DMS153 treated with DMSO at 0.1 percent for 48 hours (cell line): ENCODE results near the gene CARS2.
A peak's percentile ranks its signal among the peaks of the same experiment; 100 is the strongest.
"Not testable (repeated sequence)": the region's sequence is repeated elsewhere in the genome, so short reads cannot be mapped to it uniquely, and the experiment has no call there.

ENCODE experiments used
- DNase-seq: peaks from one replicate; lab custom pipeline; 2025; ENCODE audit not compliant: unreplicated experiment; lab: John Stamatoyannopoulos, UW

Gene CARS2

DNA sequence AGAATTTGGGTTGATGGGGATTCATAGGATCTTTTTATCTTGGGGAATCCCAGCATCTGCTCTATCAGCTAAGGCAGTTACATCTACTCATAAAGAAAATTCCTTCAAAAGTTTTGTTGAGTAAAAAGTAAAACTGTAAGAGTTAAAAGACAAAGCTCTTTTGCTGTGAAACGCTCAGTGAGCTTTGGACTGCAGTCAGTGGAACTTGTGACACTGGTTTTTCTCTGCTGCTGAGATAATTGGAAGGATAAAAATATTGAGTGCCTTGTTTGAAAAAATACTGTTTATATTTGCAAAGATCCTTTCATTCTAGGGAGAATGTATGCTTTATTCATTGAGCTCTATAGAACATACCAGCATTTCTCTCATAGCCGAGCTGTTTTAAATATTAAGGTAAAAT lies 85.3 kb downstream of the CARS2 start:
- no peak for DNase-seq

DNA sequence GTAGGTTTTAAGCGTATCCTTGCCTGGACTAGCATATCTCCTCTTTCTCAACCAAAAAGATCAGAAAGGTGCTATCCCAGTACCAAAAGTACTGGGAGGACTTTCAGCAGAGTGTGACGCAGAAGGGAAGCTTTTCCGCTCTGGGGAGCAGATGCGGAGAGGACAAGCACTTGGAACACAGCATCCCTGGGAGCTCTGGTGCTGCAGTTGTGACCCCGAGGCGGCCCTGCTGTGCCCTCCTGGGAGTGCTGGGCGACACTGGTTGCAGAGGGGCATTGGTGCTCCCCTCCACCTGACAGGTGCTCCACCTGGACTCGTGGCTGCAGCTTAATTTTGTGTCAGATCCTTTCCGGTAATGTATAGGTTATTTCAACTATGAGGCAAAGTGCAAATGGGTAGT lies 87.1 kb downstream of the CARS2 start:
- no peak for DNase-seq

DNA sequence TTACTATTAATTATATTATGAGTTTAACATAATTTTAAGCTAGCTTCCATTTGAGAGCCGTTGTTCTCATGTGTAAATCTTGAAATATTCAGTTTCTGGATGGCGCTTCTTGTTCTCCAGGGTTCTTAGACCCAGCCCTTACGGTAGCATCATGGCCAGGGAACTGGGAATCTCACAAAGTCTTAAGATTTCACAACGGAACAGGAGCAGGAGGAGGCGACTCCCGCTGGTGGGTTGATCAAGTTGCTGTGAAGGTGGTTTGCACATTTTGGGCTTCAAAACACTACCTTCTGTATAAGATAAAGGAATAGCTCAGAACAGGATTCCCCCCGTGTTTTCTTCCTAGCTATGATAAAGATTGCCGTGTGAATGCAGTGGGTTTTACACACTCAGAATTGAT lies 87.7 kb downstream of the CARS2 start:
- no peak for DNase-seq

DNA sequence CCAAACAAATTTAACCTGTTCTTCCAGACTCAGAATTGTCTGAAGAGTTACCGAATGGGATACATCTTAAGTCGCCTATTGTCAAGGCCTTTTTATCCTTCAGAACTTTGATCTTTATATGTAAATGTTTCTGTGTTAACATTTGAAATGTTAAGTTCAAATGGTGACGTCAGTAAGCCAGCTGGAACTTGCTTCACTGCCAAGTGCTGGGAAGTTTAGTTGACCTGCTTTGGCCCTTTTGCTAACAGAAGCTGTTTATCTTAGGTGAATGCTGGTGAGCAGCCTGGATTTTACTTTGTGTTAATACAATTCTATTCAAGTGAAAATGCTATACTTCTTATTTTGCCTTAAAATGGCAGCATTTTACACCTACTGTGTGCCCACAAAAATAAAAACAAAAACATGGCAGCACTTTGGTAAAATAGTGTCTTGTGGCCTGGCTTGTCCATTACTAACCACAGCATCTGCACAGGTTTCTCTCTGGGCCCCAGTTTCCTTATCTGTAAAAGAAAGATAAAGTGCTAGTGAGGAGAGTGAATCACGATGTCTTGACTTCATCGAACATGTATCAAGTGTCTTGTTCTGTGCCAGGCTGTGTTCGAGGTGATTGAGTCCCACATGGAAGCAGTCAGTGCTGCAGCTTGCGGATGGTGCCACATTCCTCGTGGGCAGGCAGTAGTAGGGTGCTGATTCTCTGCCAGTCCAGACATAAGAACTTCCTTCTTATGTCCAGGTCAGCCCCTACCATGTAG lies 88.4 kb downstream of the CARS2 start:
- DNase-seq: no peak

DNA sequence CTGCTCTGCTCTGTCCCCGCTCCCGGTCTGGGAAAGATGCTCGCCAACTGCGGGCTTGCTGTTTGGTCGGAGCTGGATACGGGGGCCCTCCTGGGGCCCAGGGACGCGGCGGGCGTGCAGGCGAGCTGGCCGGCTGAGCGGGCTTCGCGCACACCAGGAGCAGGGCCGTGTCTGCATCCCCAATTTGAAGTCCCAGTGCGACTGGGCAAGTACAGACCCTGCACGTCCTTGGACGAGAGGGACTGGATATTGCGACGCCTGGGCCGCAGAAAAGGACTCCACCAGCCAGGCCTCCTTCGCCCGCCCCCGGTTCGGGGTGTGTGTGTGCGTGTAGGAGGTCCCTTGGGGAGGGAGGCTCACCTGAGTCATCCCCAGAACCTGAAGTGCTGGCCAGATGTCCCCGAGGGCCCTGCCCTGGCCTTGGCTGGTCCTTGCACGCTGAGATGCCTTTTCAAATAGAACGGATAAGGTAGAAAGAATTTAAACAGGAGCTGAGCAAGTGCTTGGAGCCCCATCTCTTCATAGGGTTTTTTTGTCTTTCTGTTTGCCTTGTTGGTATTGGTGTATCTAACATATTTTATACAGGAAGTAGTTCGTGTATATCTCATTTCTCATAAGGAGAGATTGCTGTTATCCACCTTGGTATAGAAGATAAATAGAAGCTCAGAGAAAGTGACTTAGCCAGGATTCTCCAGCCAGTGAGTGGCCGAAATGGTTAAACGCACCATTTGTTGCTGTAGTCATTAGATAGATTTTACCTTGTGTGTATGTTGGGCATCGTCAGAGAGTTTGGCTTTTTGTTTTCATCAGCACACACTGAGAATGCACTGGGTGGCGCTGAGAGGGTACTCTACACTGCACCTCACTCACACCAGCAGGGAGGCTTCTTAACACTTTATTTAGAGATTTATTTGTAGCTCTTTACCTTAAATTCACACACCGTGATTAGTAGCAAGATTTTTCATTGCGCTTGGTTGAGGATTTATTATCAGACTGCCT lies 89.5 kb downstream of the CARS2 start:
- DNase-seq: no peak

DNA sequence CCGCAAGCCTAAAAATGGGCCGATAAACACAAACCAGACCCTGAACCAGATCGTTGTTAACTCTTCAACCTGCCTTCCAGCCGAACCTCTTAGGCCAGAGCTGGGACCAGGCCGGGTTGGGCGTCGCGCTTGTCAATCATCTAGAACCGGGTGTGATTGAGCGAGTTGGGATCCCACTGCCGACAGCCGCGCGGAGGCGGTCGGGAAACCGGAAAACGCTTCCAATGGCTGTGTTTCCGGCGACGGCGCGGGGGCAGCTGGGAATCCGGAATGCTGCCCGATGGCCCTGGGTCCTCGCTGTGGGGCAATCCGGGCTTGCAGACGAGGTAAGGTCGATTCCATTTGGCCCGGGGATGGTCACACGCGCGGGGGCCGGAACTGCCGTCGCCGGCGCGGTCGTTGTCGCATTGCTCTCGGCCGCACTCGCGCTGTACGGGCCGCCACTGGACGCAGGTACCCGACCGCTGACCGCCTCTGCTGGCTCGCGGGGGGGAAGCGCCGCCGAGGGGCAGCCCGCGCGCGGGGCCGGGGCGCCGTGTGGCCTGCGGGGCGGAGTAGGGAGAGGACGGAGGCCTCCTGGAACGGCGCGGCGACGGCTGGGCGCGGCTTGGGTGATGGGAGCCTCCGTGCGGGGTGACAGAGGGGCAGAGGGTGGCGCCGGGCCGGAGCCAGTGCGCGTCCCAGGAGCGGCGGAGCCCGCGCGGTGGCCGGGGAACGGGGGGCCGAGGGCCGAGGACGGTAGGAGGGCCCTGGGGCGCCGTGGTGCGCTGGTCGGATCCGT lies 90.4 kb downstream of the CARS2 start, which contains the start of gene NAXD:
Gene NAXD (plus strand): TSS at position 224 of the 781 bp plus-strand sequence. CDS start 57 bp downstream, at position 281.
- DNase-seq: peak; percentile 62

DNA sequence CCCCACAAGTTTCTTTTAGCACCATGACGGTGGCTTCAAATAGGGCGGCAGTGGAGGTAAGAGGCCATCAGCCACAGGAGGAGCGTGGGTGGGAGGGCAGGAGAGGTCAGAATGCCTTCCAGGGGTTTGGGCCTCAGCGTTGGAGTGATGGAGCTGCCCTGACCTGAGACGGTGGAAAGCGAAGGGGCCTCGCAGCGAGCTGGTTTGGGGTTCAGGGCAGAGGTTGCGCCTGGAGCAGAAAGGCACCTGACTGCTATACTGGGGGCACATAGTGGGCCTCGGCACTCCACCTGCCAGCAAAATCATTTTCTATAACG lies 91.0 kb downstream of the CARS2 start:
- DNase-seq: no peak

DNA sequence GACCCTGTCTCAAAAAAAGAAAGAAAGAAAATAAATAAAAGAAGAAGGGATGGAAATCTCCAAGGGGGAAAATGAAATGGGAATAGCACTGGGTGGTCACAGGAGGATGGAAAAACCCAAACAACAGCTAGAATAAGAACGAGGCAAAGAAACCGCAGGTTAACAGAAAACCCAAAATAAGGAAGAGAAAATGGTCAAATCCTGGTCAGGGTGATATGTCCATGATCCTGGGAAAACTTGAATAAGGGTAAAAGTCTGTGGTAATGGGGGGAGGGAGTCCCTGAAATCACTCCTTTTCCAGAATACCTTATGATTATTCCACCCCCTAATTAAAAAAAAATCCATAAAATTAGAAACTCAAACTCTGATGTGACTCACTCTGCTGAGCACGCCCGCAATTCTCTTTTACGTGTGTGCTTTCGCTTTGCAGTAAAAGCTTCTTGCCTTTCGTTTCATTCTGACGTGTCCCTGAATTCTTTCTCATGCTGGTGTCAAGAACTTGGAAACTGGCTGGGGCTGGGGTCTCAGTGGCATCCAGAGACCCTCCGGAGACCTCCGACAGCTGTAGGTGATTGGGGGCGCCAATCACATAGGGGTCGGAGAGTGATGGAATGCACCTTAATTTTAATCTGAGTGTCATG lies 94.8 kb downstream of the CARS2 start:
- DNase-seq: no peak

DNA sequence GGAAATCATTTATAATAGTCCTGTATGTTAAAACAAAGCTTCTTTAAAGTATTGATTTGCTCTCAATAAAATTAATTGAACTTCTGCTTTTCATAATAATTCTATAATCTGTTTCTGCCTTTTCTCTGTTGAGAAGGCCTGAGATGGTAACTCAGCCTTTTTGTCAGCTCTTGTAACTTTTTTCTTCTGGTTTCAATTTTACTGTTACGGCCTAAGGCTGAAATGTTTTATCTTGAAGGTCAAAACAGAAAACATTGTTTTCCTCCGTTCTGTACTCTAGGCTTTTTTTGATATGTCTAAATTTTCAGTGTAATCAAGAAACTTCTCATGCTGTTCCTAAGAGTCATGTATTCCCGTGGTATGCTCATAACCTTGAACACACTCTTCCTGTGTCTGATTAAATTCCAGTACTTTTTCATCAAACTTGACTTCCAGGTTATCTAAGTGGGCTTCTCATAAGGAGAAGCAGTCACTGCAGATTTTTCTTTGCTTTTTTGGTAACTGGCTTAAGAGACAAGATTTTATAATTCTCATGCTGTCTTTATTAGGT lies 98.2 kb downstream of the CARS2 start:
- DNase-seq: no peak

DNA sequence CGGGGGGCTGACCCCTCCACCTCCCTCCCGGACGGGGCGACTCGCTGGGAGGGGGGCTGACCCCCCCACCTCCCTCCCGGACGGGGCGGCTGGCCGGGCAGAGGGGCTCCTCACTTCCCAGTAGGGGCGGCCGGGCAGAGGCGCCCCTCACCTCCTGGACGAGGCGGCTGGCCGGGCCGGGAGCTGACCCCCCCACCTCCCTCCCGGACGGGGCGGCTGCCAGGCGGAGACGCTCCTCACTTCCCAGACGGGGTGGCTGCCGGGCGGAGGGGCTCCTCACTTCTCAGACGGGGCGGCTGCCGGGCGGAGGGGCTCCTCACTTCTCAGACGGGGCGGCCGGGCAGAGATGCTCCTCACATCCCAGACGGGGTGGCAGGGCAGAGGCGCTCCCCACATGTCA lies 99.6 kb downstream of the CARS2 start:
- DNase-seq: not testable (repeated sequence)

DNA sequence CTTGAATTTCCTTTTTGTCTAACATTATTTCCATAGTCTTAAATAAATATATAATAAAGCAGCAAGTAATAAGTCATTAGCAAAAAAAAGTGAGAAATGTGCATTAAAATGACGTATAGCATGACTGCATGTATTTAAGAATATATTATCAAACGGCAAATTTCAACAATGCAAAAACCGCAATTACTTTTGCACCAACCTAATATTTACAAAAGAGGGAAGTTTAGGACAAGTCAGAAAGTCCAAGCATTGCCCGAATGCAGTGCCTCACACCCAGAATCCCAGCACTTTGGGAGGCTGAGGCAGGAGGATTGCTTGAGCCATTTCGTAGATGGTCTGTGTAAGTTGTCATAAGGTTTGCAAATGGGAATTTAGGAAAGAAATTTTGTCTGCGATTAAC lies 100.8 kb downstream of the CARS2 start:
- no peak for DNase-seq

DNA sequence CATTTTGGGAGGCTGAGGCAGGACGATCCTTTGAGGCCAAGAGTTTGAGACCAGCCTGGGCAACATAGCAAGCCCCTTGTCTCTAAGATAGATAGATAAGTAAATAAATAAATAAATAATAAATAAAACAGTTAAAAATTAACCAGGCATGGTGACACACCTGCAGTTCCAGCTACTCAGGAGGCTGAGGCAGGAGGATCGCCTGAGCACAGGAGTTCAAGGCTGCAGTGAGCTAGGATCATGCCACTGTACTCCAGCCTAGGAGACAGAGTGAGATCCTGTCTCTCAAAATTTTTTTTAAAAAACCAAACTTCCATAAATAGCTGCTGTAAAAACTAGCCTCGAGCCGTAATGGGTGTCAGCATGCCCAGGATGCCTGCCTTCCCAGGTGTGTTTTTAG lies 104.9 kb downstream of the CARS2 start:
- DNase-seq: no peak

DNA sequence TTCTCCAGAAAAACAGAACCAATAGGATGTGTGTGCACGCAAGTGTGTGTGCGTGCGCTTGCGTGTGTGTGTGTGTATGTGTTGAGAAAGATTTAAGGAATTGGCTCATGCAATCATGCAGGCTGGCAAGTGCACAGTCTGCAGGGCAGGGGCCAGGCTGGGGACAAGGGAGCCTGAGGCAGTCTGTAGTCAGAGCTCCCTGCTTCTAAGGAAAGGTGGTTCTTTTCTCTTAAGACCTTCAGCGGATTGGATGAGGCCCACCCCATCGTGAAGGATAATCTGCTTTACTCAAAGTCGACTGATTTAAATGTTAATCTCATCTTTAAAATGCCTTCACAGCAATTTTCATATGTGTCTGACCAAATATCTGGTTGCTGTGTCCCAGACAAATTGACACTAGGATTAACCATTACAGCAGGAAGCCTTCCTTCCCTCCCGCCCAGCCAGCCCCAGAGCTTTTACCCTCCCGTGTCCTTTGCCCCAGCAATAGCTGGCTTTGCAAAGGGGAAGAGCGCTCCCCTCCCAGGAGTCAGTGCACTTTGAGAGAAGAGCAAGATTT lies 105.6 kb downstream of the CARS2 start:
- DNase-seq: no peak

DNA sequence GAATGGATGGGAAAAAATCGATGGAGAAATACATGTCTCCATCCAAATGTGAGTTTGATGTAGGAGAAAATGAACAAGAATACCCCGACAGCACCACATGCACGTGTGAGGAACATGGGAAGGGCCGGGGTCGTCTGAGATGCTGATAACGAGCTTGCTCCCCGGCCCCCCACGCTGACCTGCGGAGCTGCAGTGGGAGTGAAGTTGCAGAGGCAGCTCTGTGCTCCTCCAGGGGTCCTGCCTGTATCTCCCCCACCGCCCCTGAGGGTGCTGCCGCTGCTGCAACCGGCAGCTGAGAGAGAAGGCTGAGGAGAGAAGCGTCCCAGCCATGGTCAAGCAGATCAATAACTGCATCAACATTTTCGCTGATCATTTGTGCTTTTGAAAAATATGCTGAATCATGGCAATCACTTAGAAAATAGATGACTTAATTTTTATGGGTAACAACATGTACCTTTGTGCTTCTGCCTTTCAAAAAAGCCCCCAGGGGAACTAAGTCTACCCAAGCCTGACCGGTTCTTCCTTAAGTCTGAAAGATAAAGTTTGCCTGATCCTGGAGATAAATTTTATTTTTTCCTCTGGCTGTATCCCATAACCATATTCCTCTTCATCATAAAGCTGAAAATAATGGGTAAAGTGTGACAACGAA lies 108.8 kb downstream of the CARS2 start:
- no peak for DNase-seq

DNA sequence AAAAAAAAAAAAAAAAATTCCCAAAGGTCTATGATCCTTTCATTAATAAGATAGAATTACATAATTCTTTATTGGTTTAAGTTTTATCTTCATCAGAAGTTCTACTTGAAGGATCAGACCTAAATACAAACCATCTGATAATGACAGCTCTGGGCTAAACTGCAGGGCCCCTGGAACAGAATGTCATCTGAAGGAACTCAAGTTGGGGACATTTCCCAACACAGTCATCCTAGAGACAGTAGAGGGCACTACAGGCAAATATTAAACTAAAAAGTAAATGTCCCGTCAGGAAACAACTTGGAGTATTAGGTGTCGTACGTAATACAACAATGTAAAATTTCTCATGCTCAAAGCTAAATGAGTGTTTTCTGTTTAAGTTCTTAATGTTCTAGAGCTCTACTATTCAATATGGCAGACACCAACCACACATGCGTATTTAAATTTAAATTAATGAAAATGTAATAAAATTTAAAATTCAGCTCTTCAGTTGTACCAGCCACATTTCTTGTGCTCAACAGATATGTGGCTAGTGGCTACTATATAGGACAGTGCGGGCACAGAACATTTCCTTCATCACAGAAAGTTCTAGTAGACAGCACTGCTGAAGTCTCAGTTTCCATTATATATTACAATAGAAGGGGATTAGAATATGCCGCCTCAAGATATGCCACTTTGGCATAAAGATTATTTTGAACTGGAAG lies 112.3 kb downstream of the CARS2 start:
- peak; percentile 51 for DNase-seq

DNA sequence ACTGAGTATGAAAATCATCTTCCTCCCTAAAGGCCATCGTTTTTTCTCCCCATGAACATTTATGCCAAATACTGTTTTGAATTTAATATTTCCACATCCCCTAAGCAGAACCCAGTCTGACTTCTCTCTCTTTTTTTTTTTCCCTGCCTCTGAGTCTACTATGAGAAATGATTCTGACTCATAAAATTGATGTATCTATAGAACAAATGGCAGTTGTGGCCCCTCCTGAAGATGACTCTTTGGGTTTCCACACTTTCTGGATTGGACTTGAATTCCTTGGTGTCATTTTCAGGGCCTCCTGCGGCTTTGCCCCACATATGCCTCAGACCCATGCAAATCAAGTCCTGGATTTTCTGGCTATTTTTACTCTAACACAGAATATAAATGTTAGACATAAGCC lies 113.3 kb downstream of the CARS2 start:
- DNase-seq: no peak
